DMS114 treated with DMSO at 0.1 percent for 48 hours (cell line): ENCODE data around the gene SIN3B.
A peak's percentile ranks its signal among the peaks of the same experiment; 100 is the strongest.
"Not testable (repeated sequence)": the region's sequence is repeated elsewhere in the genome, so short reads cannot be mapped to it uniquely, and the experiment has no call there.

Source experiments
- DNase-seq: peaks from one replicate; lab custom pipeline; 2025; ENCODE audit not compliant: unreplicated experiment; lab: John Stamatoyannopoulos, UW

SIN3B gene

GRCh38 chr19:16862826-16863415 lies 33.7 kb downstream of the SIN3B start:
- no peak for DNase-seq

DNA sequence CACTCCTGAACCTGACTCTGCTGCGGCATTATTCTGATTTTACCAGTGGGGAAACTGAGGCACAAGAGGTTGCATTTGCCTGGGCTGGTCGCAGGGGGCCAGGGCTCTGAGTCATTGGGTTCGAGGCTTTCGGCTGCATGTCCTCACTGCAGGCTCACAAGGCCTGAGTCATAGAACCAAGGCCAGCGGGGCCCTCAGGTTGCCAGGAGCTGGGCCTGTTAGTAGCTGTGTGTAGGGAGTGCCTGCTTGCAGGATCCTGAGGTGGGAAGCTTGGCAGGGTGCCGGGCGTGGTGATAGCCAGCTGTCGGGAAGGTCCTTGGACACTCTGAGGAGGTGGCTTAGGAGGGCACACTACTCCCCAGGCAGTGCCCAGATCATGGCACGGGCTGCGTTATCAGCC lies 38.0 kb downstream of the SIN3B start:
- no peak for DNase-seq

GRCh38 chr19:16868423-16869130 lies 39.4 kb downstream of the SIN3B start:
- no peak for DNase-seq

DNA sequence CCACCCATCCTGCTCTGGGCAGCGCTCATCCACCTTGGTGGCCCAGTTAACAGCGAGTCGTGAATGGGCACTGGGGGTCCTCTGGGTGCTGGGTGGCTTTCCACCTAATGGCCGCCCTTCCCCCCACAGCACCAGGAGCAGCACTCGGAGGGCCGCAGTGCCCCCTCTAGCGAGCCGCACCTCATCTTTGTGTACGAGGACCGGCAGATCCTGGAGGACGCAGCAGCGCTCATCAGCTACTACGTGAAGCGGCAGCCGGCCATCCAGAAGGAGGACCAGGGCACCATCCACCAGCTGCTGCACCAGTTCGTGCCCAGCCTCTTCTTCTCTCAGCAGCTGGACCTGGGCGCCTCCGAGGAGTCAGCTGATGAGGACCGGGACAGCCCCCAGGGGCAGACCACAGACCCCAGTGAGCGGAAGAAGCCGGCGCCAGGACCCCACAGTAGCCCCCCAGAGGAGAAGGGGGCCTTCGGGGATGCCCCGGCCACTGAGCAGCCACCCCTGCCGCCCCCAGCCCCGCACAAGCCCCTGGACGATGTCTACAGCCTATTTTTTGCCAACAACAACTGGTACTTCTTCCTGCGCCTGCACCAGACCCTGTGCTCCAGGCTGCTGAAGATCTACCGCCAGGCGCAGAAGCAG lies 40.3 kb downstream of the SIN3B start:
- DNase-seq: no peak

DNA sequence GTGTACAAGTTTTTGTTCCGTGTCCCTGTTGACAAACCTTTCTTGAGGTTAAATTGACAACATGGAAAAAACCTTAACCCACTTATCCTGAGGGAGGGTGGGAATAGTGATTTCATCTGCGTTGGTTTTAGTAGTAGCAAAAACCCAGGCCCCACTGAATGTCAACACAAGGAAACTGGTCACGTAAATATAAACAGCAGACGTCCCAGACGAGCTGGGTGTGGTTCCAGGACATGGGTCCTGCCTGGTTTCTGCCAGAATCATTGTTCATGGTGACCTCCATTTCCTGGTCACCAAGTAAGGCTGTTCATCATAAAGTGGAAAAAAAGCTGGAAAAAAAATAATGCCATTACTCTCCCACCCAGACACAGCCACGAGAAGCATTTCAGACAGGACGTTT lies 42.7 kb downstream of the SIN3B start:
- DNase-seq: no peak

- no peak for DNase-seq
Measured at GRCh38 chr19:16872728-16873127, 43.5 kb downstream of the SIN3B start.

- DNase-seq: no peak
Measured at GRCh38 chr19:16873594-16873993, 44.4 kb downstream of the SIN3B start.

DNA sequence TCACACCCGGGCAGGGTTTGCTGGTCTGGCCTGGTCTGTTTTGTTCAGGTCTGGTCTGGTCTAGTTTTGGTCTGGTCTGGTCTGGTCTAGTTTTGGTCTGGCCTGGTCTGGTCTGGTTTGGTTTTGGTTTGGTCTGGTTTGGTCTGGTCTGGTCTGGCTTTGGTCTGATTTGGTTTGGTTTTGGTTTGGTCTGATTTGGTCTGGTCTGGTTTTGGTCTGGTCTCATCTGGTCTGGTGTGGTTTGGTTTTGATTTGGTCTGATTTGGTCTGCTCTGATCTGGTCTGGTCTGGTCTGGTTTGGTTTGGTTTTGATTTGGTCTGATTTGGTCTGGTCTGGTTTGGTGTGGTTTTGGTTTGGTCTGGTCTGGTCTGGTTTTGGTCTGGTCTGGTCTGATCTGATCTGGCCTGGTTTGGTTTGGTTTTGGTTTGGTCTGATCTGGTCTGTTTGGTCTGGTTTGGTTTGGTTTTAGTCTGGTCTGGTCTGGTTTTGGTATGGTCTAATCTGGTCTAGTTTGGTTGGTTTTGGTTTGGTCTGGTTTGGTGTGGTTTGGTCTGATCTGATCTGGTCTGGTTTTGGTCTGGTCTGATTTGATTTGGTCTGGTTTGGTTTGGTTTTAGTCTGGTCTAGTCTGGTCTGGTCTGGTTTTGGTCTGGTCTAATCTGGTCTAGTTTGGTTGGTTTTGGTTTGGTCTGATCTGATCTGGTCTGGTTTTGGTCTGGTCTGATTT lies 45.2 kb downstream of the SIN3B start:
- no peak for DNase-seq

DNA sequence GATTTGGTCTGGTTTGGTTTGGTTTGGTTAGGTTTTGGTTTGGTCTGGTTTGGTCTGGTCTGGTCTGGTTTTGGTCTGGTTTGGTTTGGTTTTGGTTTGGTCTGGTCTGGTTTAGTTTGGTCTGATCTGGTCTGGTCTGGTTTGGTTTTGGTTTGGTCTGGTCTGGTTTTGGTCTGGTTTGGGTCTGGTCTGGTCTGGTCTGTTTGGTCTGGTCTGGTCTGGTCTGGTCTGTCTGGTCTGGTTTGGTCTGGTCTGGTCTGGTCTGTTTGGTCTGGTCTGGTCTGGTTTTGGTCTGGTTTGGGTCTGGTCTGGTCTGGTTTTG lies 45.7 kb downstream of the SIN3B start:
- not testable (repeated sequence) for DNase-seq

- DNase-seq: no peak
Measured at GRCh38 chr19:16875584-16876555, 46.7 kb downstream of the SIN3B start.

DNA sequence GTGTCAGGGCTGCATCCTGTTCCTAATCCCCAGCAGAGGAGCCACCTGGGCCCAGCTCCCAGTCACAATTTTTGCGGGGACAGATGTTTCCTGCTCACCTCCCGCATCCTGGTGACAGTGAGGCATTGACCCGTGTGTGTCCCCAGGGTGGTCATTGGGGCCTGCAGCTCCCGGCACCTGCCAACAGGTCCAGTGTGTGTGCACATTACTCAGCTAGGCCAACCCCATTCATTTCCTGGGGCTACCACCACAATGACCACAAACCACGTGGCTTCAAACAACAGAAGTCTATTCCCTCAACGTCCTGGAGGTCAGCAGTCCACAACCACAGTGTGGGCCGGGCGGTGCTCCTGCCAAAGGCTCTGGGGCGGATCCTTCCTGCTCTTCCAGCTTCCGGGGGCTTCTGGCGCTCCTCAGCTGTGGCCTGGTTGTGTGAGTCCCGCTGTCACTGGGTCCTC lies 47.7 kb downstream of the SIN3B start:
- DNase-seq: no peak

DNA sequence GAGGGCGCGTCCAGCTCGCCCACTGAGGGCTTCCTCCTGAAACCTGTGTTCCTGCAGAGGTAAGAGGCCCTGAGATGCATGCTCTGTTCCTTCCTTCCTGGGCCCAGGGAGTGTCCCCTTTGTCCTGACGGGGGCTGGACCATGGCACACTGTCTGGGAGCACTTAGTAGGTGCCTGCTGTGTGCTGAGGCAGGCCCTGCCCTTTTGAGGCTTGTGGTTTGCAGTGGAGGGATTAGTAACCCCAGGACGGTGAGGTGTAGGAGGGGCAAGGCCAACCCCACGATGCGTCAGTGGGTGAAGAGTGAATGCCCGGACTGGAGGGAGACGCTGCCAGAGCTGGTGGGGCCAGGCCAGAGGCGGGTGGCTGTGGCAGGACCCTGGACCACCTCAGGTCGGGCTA lies 48.4 kb downstream of the SIN3B start:
- DNase-seq: no peak

GRCh38 chr19:16878181-16878965 lies 49.2 kb downstream of the SIN3B start:
- no peak for DNase-seq

GRCh38 chr19:16880884-16881554 lies 51.8 kb downstream of the SIN3B start:
- DNase-seq: no peak

DNA sequence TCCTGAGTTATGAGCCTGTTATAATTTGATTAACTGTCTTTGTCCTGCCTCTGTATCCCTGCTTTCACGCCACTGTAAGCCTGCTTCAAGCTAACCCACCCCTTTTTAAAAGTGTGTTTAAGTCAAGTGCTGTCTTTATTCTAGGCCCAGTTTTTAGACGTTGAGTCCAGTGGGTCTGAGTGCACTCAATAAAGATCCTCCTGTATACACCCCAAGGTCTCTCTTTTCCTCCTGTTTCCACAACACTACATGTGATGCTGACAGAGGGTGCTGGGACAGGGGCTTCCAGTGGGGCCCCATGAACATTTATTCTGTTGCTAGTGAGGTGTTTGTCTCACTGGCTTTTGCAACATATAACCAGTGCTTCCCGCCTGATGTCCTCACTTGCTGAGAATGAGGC lies 52.9 kb downstream of the SIN3B start:
- peak; percentile 12 for DNase-seq

DNA sequence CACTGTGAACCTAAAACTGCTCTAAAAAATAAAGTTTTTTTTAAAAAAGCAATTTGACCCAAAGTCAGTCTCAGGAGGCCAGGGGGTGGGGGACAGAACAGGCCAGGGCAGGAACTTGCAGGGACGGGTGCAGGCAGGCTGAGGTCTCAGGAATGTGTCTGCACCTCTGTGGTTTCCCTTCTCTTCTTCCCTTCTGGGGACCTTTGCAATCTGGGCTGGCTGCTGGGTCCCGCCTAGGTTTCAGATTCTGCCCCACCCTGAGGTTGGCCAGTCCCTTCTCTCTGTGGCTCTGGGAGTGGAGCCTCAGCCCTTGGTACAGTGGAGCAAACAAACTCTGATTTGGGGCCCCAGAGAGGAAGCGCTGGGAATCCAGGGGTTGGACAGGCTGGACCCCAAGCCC lies 54.3 kb downstream of the SIN3B start:
- DNase-seq: no peak

- DNase-seq: no peak
Measured at GRCh38 chr19:16885166-16885565, 56.0 kb downstream of the SIN3B start.

- no peak for DNase-seq
Measured at GRCh38 chr19:16886305-16886880, 57.2 kb downstream of the SIN3B start.
